ENCODE measurements around the gene PSMB7. TPM values are rescaled to one million over a fixed set of nuclear protein-coding genes. Genes with fewer than 3 reads are reported as not detected.

PSMB7 gene
- total RNA-seq, 2 donors from 2014 or later, result 150 to 158 TPM

DNA sequence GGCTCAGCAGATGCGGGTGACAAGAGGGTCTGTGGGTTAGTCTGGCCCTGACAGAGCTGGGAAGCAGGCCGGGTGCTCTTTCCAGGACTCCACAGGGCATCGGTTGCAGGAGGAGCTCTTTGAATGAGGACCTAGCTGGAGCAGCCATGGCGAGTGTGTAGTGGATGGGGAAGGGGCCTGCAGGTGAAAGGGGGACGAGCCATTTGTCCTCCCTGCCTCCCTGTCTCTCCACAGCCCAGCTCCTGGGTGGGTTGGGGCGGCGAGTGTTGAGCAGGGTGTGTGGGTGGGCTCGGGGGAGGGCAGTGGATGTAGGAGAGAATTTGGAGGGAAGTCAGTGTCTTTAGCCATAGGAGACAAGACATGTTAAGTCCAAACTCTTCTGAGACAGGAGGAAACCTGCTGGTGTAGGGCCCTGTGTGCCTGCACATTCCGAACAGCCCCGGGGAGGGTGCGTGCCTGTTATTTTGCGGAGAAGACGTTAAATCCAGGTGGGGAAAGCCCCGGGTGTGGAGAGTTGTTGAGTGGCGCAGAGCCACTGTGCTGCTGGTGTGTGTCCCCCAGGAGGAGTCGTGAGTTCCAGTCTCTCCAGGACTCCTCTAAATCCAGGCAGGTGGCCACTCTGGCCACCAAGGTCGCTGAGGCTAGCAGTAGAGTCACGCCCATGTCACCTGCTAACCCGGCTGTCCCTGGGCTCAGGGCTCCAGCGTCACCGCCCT, 73.6 kb downstream of the PSMB7 start:
- 83% methylated on average over 21 of the region's 21 CpGs for WGBS
- Histone ChIP-seq H3K27ac (no peak overlapping the region), H3K27me3 (replicated peaks; ENCODE audit: insufficient read depth) (no peaks in the 10 kb centered on the region), H3K9me3 (no peaks in the 10 kb centered on the region), H3K4me3 (no peak overlapping the region), H3K36me3 (no peaks in the 10 kb centered on the region), H3K4me1 (replicated peaks) (no peaks in the 10 kb centered on the region)
- DNase-seq (ENCODE audit: low spot score), result no peak
- TF ChIP-seq, protein P1, sequence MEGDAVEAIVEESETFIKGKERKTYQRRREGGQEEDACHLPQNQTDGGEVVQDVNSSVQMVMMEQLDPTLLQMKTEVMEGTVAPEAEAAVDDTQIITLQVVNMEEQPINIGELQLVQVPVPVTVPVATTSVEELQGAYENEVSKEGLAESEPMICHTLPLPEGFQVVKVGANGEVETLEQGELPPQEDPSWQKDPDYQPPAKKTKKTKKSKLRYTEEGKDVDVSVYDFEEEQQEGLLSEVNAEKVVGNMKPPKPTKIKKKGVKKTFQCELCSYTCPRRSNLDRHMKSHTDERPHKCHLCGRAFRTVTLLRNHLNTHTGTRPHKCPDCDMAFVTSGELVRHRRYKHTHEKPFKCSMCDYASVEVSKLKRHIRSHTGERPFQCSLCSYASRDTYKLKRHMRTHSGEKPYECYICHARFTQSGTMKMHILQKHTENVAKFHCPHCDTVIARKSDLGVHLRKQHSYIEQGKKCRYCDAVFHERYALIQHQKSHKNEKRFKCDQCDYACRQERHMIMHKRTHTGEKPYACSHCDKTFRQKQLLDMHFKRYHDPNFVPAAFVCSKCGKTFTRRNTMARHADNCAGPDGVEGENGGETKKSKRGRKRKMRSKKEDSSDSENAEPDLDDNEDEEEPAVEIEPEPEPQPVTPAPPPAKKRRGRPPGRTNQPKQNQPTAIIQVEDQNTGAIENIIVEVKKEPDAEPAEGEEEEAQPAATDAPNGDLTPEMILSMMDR (IDR thresholded peaks at IDR 0.05), result no peak
- no peak for TF ChIP-seq POLR2AphosphoS5 (IDR thresholded peaks at IDR 0.05)
- TF ChIP-seq POLR2A (IDR thresholded peaks at IDR 0.05), result no peak
- intact Hi-C loops (cut with DNase I), result no loop called here

- intact Hi-C loops (cut with DNase I), result no loop called here
- no peaks in the 10 kb centered on the region for H3K4me1 ChIP-seq (replicated peaks)
- no peaks in the 10 kb centered on the region for H3K27me3 ChIP-seq (replicated peaks; ENCODE audit: insufficient read depth)
- H3K36me3 ChIP-seq, result no peaks in the 10 kb centered on the region
- H3K9me3 ChIP-seq, result no peaks in the 10 kb centered on the region
- no peak overlapping the region for H3K4me3 ChIP-seq
- WGBS, result 88% methylated on average over 17 of the region's 18 CpGs
- no peak overlapping the region for H3K27ac ChIP-seq
- TF ChIP-seq POLR2AphosphoS5 (IDR thresholded peaks at IDR 0.05), result no peak
- TF ChIP-seq POLR2A (IDR thresholded peaks at IDR 0.05), result no peak
- TF ChIP-seq, protein P1 (IDR thresholded peaks at IDR 0.05), result no peak
- no peak for DNase-seq (ENCODE audit: low spot score)
These were observed 74.8 kb downstream of the PSMB7 start for GRCh38 chr9:124340219-124341069.

DNA sequence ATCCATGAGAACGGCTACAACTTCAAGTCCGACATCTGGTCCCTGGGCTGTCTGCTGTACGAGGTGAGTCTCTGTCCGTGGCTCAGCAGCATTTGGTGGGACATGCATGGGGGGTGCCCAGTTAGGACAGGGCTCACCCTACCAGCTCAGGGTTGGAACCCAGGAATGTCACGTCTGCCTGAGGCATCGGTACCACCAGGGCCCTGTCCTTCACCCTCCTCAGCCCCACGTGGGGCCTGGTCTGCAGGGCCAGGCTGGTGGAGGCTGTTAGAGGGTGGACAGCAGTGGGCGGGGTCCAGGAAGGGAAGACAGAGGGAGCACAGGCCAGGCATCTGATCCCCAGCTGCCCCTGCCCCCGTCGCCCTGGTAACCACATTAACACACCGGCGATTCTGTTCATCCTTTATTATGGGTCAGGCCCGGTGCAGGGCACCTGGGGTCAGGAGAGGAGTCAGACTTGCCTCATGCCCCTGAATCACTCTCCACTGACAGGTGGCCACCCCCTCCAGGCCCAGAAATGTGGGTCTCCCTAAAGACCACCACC, 75.6 kb downstream of the PSMB7 start:
- whole genome bisulfite sequencing, result 70% methylated on average over 13 of the region's 13 CpGs

GRCh38 chr9:124337562-124337961, 77.7 kb downstream of the PSMB7 start:
- H3K27me3 ChIP-seq (replicated peaks; ENCODE audit: insufficient read depth), result no peaks in the 10 kb centered on the region
- intact Hi-C loops (cut with DNase I), result no loop called here
- DNase-seq (ENCODE audit: low spot score), result no peak
- no peaks in the 10 kb centered on the region for H3K4me1 ChIP-seq (replicated peaks)
- TF ChIP-seq, protein P1 (IDR thresholded peaks at IDR 0.05), result no peak
- TF ChIP-seq POLR2A (IDR thresholded peaks at IDR 0.05) (no peak), POLR2AphosphoS5 (IDR thresholded peaks at IDR 0.05) (no peak)
- H3K4me3 ChIP-seq, result no peak overlapping the region
- H3K9me3 ChIP-seq, result no peaks in the 10 kb centered on the region
- no peak overlapping the region for H3K27ac ChIP-seq
- H3K36me3 ChIP-seq, result no peaks in the 10 kb centered on the region
- WGBS, result 98% methylated on average over 5 of the region's 5 CpGs

More for the DNA sequence above, 75.6 kb downstream of the PSMB7 start:
- TF ChIP-seq POLR2AphosphoS5 (IDR thresholded peaks at IDR 0.05), result no peak
- intact Hi-C loops (cut with DNase I), result no loop called here
- no peaks in the 10 kb centered on the region for H3K27me3 ChIP-seq (replicated peaks; ENCODE audit: insufficient read depth)
- no peaks in the 10 kb centered on the region for H3K4me1 ChIP-seq (replicated peaks)
- H3K36me3 ChIP-seq, result no peaks in the 10 kb centered on the region
- DNase-seq (ENCODE audit: low spot score), result no peak
- no peaks in the 10 kb centered on the region for H3K9me3 ChIP-seq
- H3K4me3 ChIP-seq, result no peak overlapping the region
- no peak overlapping the region for H3K27ac ChIP-seq

- Histone ChIP-seq H3K4me3 (no peak overlapping the region), H3K36me3 (no peaks in the 10 kb centered on the region), H3K9me3 (no peaks in the 10 kb centered on the region), H3K27ac (no peak overlapping the region), H3K27me3 (replicated peaks; ENCODE audit: insufficient read depth) (no peaks in the 10 kb centered on the region), H3K4me1 (replicated peaks) (no peaks in the 10 kb centered on the region)
- DNase-seq (ENCODE audit: low spot score), result no peak
- WGBS, result 85% methylated on average over 14 of the region's 14 CpGs
- TF ChIP-seq POLR2AphosphoS5 (IDR thresholded peaks at IDR 0.05) (no peak), POLR2A (IDR thresholded peaks at IDR 0.05) (no peak)
- TF ChIP-seq, protein P1 (IDR thresholded peaks at IDR 0.05), result no peak
- intact Hi-C loops (cut with DNase I), result no loop called here
These were observed 79.9 kb downstream of the PSMB7 start for GRCh38 chr9:124335320-124335707.
